ENCODE results near the gene SCN1A. TPM values are rescaled to one million over a fixed set of nuclear protein-coding genes. Genes with fewer than 3 reads are reported as not detected.

Gene SCN1A
- total and polyA plus RNA-seq, 2 donors (not counting 3 experiments of a cell fraction or from before 2014, with no cell fraction given), result not detected

DNA sequence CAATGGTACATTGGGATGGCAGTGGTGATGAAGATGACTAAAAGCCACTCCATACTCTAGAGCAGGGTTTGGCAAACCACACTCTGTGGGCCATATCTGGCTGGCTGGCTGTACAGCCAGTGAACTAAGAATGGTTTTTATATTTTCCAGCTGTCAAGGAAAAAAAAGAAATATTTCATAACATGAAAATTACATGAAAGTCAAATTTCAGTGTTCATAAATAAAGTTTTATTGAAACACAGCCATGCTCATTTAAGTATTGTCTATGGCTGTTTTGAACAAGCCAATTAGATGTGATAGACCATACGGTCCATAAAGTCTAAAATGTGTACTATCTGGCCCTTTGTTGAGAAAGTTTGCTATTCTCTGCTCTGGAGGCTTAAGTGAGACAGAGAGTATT, 175.7 kb downstream of the SCN1A start:
- TF ChIP-seq FOS (IDR thresholded peaks at IDR 0.05; ENCODE audit: borderline replicate concordance, insufficient read depth, low read length) (no peak), MYC (IDR thresholded peaks at IDR 0.05; ENCODE audit: low read depth, low read length) (no peak)
- CTCF ChIA-PET, result interaction anchor here (1.7 to 5.9 kb wide), 3 partner anchors 21 to 467 kb away, joined by 6 to 193 read pairs (median 9); partner anchors contain the start of gene SCN1A
- no peaks in the 10 kb centered on the region for H3K9me1 ChIP-seq (replicated peaks; ENCODE audit: control insufficient read depth, extremely low read depth, insufficient read depth, low read length)
- H3K4me1 ChIP-seq (ENCODE audit: control insufficient read depth, extremely low read depth, insufficient read depth, low read length), result peaks cover 17% of the 10 kb centered on the region
- FAIRE-seq (no peak), DNase-seq (ENCODE audit: low read depth, low spot score) (no peak)
- peak overlapping the region; percentile 96 for H3K4me2 ChIP-seq (ENCODE audit: insufficient read depth, low read length)
- H2AFZ ChIP-seq (ENCODE audit: low read depth, low read length), result no peak overlapping the region
- no TSS peak for BruUV-seq (replicated peaks)
- H4K20me1 ChIP-seq (replicated peaks; ENCODE audit: control insufficient read depth, extremely low read depth, insufficient read depth, low read length), result no peaks in the 10 kb centered on the region
- no peak overlapping the region for H3K9ac ChIP-seq (replicated peaks; ENCODE audit: extremely low read depth, insufficient read depth, low read length)
- H3K36me3 ChIP-seq (ENCODE audit: control insufficient read depth in 2 of 2, extremely low read depth in 1 of 2, insufficient read depth in 2 of 2, low read length in 2 of 2), result peaks cover 0 to 5% of the 10 kb centered on the region in 2 experiments
- H3K9me3 ChIP-seq (replicated peaks; ENCODE audit: control insufficient read depth, insufficient read depth, low read length), result no peaks in the 10 kb centered on the region
- H3K4me3 ChIP-seq (replicated peaks in 1 of 3; ENCODE audit: insufficient read depth in 1 of 3, low read depth in 1 of 3, low read length in 3 of 3), result no peak overlapping the region
- POLR2A ChIA-PET, result interaction anchor here (1.9 kb wide), 1 partner anchor 176 kb away, joined by 14 read pairs; the partner anchor contains the start of gene SCN1A
- dilution Hi-C loops (cut with MboI; ENCODE audit: extremely low pct_ligation_motif_present, low sequenced_read_pairs), result no loop called here
- peaks cover 26% of the 10 kb centered on the region for H3K79me2 ChIP-seq (ENCODE audit: control insufficient read depth, insufficient read depth, low read length)
- intact Hi-C loops (cut with micrococcal nuclease), result loop anchor here (2.0 to 5.0 kb wide), 3 partner anchors 43 to 551 kb away; no protein-coding TSS in a partner anchor
- H3K27me3 ChIP-seq (ENCODE audit: control insufficient read depth in 2 of 2, insufficient read depth in 2 of 2, low read length in 2 of 2), result no peaks in the 10 kb centered on the region
- no peak overlapping the region for H3K27ac ChIP-seq (ENCODE audit: insufficient read depth, low read depth, low read length)

DNA sequence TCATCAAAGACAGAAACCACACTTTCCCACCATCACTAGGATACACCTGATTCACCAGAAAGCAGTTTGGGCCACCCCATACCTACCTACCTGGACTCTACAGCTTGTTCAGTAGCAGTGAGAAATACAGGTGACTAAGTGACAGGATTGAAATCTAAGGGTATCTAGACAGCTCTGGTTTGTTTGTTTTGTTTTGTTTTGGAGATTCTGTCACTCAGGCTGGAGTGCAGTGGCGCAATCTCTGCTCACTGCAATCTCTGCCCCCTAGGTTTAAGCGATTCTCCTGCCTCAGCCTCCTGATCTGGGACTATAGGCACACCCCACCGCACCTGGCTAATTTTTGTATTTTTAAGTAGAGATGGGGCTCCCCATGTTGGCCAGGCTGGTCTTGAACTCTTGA, 177.4 kb downstream of the SCN1A start:
- CTCF ChIA-PET, result no interaction called here
- Histone ChIP-seq H3K9me1 (replicated peaks; ENCODE audit: control insufficient read depth, extremely low read depth, insufficient read depth, low read length) (no peaks in the 10 kb centered on the region), H3K4me2 (ENCODE audit: insufficient read depth, low read length) (no peak overlapping the region), H3K27ac (ENCODE audit: insufficient read depth, low read depth, low read length) (no peak overlapping the region), H3K9me3 (replicated peaks; ENCODE audit: control insufficient read depth, insufficient read depth, low read length) (no peaks in the 10 kb centered on the region), H3K4me3 (replicated peaks in 1 of 3; ENCODE audit: insufficient read depth in 1 of 3, low read depth in 1 of 3, low read length in 3 of 3) (no peak overlapping the region), H3K36me3 (ENCODE audit: control insufficient read depth in 2 of 2, extremely low read depth in 1 of 2, insufficient read depth in 2 of 2, low read length in 2 of 2) (peaks cover 0 to 5% of the 10 kb centered on the region in 2 experiments), H2AFZ (ENCODE audit: low read depth, low read length) (no peak overlapping the region), H3K79me2 (ENCODE audit: control insufficient read depth, insufficient read depth, low read length) (peaks cover 26% of the 10 kb centered on the region), H3K4me1 (ENCODE audit: control insufficient read depth, extremely low read depth, insufficient read depth, low read length) (peaks cover 17% of the 10 kb centered on the region), H3K9ac (replicated peaks; ENCODE audit: extremely low read depth, insufficient read depth, low read length) (no peak overlapping the region), H3K27me3 (ENCODE audit: control insufficient read depth in 2 of 2, insufficient read depth in 2 of 2, low read length in 2 of 2) (no peaks in the 10 kb centered on the region), H4K20me1 (replicated peaks; ENCODE audit: control insufficient read depth, extremely low read depth, insufficient read depth, low read length) (no peaks in the 10 kb centered on the region)
- TF ChIP-seq JUN (IDR thresholded peaks at IDR 0.05; ENCODE audit: borderline replicate concordance, insufficient read depth, insufficient read length, low read depth) (no peak), POLR2AphosphoS5 (IDR thresholded peaks at IDR 0.05; ENCODE audit: insufficient read depth, low read depth, low read length) (no peak), GATA2 (IDR thresholded peaks at IDR 0.05; ENCODE audit: insufficient read depth, insufficient read length, low read depth, low read length) (no peak), MYC (IDR thresholded peaks at IDR 0.05; ENCODE audit: low read depth, low read length) (no peak), FOS (IDR thresholded peaks at IDR 0.05; ENCODE audit: borderline replicate concordance, insufficient read depth, low read length) (no peak), EZH2 (IDR thresholded peaks at IDR 0.05; ENCODE audit: borderline replicate concordance, low read depth, low read length, severe bottlenecking) (no peak), POLR2A (IDR thresholded peaks at IDR 0.05; ENCODE audit: low read depth, low read length) (no peak)
- TF ChIP-seq, protein P1, sequence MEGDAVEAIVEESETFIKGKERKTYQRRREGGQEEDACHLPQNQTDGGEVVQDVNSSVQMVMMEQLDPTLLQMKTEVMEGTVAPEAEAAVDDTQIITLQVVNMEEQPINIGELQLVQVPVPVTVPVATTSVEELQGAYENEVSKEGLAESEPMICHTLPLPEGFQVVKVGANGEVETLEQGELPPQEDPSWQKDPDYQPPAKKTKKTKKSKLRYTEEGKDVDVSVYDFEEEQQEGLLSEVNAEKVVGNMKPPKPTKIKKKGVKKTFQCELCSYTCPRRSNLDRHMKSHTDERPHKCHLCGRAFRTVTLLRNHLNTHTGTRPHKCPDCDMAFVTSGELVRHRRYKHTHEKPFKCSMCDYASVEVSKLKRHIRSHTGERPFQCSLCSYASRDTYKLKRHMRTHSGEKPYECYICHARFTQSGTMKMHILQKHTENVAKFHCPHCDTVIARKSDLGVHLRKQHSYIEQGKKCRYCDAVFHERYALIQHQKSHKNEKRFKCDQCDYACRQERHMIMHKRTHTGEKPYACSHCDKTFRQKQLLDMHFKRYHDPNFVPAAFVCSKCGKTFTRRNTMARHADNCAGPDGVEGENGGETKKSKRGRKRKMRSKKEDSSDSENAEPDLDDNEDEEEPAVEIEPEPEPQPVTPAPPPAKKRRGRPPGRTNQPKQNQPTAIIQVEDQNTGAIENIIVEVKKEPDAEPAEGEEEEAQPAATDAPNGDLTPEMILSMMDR (IDR thresholded peaks at IDR 0.05; ENCODE audit: extremely low read depth in 1 of 2, insufficient read depth in 1 of 2, low read depth in 1 of 2, low read length in 2 of 2), result no peak
- TF ChIP-seq, protein P2, sequence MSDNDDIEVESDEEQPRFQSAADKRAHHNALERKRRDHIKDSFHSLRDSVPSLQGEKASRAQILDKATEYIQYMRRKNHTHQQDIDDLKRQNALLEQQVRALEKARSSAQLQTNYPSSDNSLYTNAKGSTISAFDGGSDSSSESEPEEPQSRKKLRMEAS (IDR thresholded peaks at IDR 0.05; ENCODE audit: insufficient read depth, insufficient read length), result no peak
- dilution Hi-C loops (cut with MboI; ENCODE audit: extremely low pct_ligation_motif_present, low sequenced_read_pairs), result no loop called here
- POLR2A ChIA-PET, result no interaction called here
- no peak for DNase-seq (ENCODE audit: low read depth, low spot score)
- intact Hi-C loops (cut with micrococcal nuclease), result loop anchor here (5.0 kb wide), 1 partner anchor 467 kb away; no protein-coding TSS in a partner anchor
- FAIRE-seq, result no peak
- no TSS peak for BruUV-seq (replicated peaks)

Data from endothelial cell of umbilical vein (primary cell).